BJ (cell line): ENCODE data around the gene SMURF1. TPM values are rescaled to one million over a fixed set of nuclear protein-coding genes. Genes with fewer than 3 reads are reported as not detected.

ENCODE experiments used
- CTCF ChIA-PET: fragments of 350-600 bp; formaldehyde crosslinking; extraction: SDS; loops from one replicate; lab custom pipeline; 2021; ENCODE audit warnings: antibody characterized with exemption, inconsistent platforms; lab: Yijun Ruan, JAX
- POLR2A ChIA-PET: fragments of 300-600 bp; sonication (Branson Sonifier 250); formaldehyde crosslinking; extraction: SDS; loops from one replicate; lab custom pipeline; 2021; ENCODE audit warnings: antibody characterized with exemption; lab: Charles Lee
- DNase-seq: peaks from one replicate; pipeline ENCODE4 v3.0.0-alpha.2; 2011; ENCODE audit warnings: low read depth
- H3K27me3 ChIP-seq: 2 replicates; pipeline ENCODE4 v1.6.0; 2011; ENCODE audit warnings: low read length; ENCODE audit not compliant: control insufficient read depth, insufficient read depth
- H3K36me3 ChIP-seq: 2 replicates; pipeline ENCODE4 v1.5.1; 2011; ENCODE audit warnings: low read length; ENCODE audit not compliant: control insufficient read depth, insufficient read depth
- H3K4me3 ChIP-seq: 2 replicates; pipeline ENCODE4 v1.5.1; 2011; ENCODE audit warnings: low read depth, mild to moderate bottlenecking, control low read depth, low read length
- polyA plus RNA-seq: library from polyadenylated mRNA; depleted of rRNA; stranded (reverse); fragments of >200 nt; gene quantifications from 2 replicates; pipeline ENCODE4 v1.2.3, GENCODE V29; 2011
- TF ChIP-seq, protein P1 (sequence below): IDR thresholded peaks from 2 replicates; pipeline ENCODE4 v1.5.1; 2011; ENCODE audit warnings: low read depth, mild to moderate bottlenecking, control low read depth, inconsistent platforms, low read length, moderate library complexity; ENCODE audit not compliant: insufficient read depth

Gene SMURF1
- polyA plus RNA-seq, 1 experiment, result 15.4 TPM

DNA sequence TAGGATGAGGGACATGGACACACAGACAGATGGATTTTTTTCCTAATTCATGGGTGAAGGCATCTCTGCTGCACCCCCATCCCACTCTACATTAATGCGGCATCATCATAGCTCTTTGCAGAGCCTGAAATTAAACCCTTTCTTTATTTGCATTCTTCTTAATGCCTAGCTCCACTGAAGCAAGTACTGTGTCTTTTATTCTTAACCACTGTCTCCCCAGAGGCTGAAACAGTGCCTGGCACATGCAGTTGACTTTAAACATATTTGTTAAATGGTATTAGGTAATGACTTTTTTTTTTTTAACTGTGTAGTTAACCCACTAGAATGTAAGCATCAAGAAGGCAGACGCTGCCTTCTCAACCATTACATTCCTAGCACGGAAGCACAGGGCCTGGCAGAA is 73.5 kb downstream of the SMURF1 start:
- H3K4me3 ChIP-seq, result no peak overlapping the region
- no peak for DNase-seq
- POLR2A ChIA-PET, result no interaction called here
- TF ChIP-seq, protein P1, sequence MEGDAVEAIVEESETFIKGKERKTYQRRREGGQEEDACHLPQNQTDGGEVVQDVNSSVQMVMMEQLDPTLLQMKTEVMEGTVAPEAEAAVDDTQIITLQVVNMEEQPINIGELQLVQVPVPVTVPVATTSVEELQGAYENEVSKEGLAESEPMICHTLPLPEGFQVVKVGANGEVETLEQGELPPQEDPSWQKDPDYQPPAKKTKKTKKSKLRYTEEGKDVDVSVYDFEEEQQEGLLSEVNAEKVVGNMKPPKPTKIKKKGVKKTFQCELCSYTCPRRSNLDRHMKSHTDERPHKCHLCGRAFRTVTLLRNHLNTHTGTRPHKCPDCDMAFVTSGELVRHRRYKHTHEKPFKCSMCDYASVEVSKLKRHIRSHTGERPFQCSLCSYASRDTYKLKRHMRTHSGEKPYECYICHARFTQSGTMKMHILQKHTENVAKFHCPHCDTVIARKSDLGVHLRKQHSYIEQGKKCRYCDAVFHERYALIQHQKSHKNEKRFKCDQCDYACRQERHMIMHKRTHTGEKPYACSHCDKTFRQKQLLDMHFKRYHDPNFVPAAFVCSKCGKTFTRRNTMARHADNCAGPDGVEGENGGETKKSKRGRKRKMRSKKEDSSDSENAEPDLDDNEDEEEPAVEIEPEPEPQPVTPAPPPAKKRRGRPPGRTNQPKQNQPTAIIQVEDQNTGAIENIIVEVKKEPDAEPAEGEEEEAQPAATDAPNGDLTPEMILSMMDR, result no peak
- CTCF ChIA-PET, result no interaction called here
- H3K36me3 ChIP-seq, result no peaks in the 10 kb centered on the region
- no peaks in the 10 kb centered on the region for H3K27me3 ChIP-seq

DNA sequence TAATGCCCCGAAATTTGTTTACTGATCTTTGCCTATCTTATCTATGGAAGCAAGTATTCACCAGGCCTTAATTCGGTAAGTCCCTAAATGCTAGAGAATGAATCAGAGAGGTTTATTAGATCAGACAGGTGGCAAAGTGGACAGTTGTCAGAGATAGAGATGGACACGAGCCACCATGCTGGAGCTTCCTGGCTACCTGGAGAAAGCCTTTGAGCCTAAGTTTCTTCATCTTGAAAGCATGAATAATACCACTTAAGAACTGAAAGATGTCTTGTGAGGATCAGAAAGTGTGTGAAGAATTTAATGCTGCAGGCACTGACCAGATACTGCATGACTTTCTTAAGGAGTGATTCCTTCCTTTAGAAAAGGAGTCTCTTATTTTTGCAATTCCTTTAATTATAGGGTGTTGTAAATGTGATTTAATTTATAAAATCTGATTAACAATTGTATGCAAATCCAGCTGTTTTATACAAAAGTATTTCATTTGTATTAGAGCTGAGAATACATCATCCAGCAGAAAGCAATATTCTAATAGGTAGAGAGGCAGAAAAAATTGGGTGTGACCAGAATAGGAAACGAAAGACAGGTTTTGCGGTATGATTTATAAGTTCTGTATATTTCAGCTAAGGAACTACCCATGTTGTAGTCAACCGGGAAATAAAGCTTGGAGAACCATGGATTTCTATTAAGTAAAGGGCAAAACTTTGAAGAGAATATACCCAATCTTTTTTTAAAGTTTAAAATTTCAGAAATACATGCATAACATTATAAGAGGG is 82.7 kb downstream of the SMURF1 start:
- no peak overlapping the region for H3K4me3 ChIP-seq
- TF ChIP-seq, protein P1, result no peak
- peaks cover 5% of the 10 kb centered on the region; the same call in 1 of the 2 replicates for H3K36me3 ChIP-seq
- ChIA-PET POLR2A (no interaction called here), CTCF (interaction anchor here (1.4 to 1.6 kb wide), 2 partner anchors 19 to 252 kb away, joined by 3 to 4 read pairs; no protein-coding TSS in a partner anchor)
- H3K27me3 ChIP-seq, result no peaks in the 10 kb centered on the region
- no peak for DNase-seq

DNA sequence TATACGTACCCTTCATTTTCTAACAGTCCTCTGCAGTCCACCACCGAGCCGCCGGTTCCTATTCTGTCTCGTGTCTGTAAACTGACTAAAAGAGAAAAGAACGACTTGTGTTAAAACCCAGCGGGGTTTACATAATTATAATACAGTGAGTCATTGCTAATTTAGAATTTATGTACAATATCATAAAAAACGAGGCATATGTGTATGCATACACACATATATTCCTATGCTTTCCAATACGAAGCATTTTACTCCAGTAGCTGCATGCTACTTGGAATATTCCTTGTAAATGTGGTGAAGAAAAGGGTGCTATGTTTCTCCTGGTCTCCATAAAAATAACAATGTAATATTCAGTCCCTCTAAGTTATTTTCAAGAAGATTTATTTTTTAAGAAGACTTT is 89.1 kb downstream of the SMURF1 start:
- H3K27me3 ChIP-seq, result no peaks in the 10 kb centered on the region
- TF ChIP-seq, protein P1, result no peak
- CTCF ChIA-PET, result no interaction called here
- H3K4me3 ChIP-seq, result no peak overlapping the region
- H3K36me3 ChIP-seq, result peaks cover 13% of the 10 kb centered on the region
- POLR2A ChIA-PET, result no interaction called here
- DNase-seq, result no peak

DNA sequence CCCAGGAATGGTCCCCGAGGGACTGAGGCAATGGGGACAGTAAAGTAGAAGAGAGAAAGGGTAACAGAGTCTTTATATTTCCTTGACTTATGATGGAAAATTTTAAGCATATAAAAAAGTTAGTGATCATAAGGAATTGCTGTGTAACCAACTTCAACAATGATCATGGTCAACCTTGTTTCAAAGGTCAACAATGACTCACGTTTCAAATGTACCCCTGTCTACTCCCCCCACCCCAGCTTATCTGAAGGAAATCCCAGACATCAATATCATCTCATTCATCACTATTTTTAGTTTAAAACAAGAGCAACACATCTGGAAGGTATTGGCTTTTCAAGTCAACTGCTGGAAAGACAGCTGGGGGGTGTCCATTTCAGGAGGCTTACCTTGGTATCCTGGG is 92.9 kb downstream of the SMURF1 start:
- ChIA-PET CTCF (interaction anchor here (1.6 kb wide), 1 partner anchor 11 kb away, joined by 7 read pairs; no protein-coding TSS in a partner anchor), POLR2A (no interaction called here)
- no peak for DNase-seq
- H3K36me3 ChIP-seq, result peaks cover 18% of the 10 kb centered on the region
- H3K27me3 ChIP-seq, result no peaks in the 10 kb centered on the region
- H3K4me3 ChIP-seq, result no peak overlapping the region
- TF ChIP-seq, protein P1, result no peak

DNA sequence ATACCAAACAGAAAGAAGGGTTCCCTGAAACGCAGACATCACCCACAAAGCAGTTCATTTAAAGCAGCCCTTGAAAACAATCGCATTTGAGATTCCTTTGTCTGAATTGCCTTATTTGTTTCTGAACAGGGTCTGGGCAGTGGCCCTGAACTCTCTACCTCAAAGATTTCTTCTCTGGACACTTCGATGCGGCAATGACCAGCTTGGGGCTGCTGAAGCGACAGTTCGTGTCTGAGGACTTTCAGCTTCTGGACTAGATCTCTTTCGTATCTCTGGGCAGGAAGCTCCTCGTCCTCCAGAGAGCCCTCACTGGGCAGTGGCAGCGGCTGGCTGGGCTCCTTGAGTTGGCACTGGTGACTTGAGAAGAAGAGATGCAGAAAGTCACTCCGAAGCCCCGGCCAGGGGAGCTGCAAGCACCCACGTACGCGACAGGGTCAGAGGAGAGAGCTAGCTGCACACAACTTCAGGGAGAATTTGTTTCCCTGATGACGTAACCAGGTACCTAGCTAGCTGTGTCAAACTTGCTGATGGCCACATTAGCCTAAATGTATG is 96.3 kb downstream of the SMURF1 start:
- TF ChIP-seq, protein P1, result no peak
- CTCF ChIA-PET, result interaction anchor here (0.7 to 3.7 kb wide), 3 partner anchors 11 to 360 kb away, joined by 3 to 14 read pairs (median 5); no protein-coding TSS in a partner anchor
- POLR2A ChIA-PET, result no interaction called here
- Histone ChIP-seq H3K27me3 (no peaks in the 10 kb centered on the region), H3K4me3 (no peak overlapping the region), H3K36me3 (peaks cover 24% of the 10 kb centered on the region)
- no peak for DNase-seq
